Esophagus squamous epithelium (tissue), 4 donors: ENCODE results near the gene RPTOR.

Experiments used
- CTCF ChIP-seq, 6 experiments: fragments of 450-650 bp in 4 of 6; fragments of 200-600 bp in 2 of 6; sonication (generic) in 2 of 6; IDR thresholded peaks; one replicate each; pipeline ENCODE4 v1.5.1; 2016 to 2019; ENCODE audit warnings: antibody characterized with exemption in 6 of 6, mild to moderate bottlenecking in 4 of 6, moderate library complexity in 4 of 6
- POLR2A ChIP-seq, 4 donors: fragments of 450-650 bp; IDR thresholded peaks; one replicate each; pipeline ENCODE4 v1.6.1; 2017; ENCODE audit warnings: antibody characterized with exemption in 4 of 4, mild to moderate bottlenecking in 4 of 4, moderate library complexity in 3 of 4

DNA sequence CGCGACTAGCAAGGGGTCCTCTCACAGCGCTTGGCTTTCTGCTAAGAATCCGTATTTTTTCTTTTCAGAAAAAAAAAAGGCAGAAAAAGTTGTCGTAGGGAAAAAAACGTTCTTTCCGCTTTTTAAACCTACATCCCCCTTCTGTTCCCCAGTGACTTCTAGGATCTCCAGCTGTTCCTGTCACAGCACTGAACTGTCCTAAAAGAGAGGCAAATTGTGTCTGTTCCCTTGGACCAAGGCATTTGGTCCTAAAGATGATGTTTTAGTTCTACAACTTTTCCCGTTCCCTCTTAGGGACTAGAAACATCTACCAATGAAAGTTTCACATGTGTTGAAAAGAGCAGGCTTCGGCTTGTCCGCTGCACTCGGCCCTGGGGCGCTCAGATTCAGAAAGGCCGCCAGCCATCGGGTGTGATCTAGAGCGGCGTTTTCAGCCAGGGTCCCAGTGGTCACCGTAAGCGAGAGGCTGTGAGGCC lies 346.3 kb downstream of the RPTOR start:
- no peak for TF ChIP-seq POLR2A (IDR thresholded peaks at IDR 0.05)
- no peak for TF ChIP-seq CTCF (IDR thresholded peaks at IDR 0.05)
